GM21381 (cell line): ENCODE data around the gene GGTA1.
"Not testable (repeated sequence)": the region's sequence is repeated elsewhere in the genome, so short reads cannot be mapped to it uniquely, and the experiment has no call there.

ENCODE experiments used
- ATAC-seq: cut with Tn5 transposase; IDR thresholded peaks from one replicate; pipeline ENCODE4 v1.9.1; 2021; ENCODE audit warnings: mild to moderate bottlenecking, moderate library complexity; ENCODE audit not compliant: unreplicated experiment

GGTA1 gene

GRCh38 chr9:121499427-121500164 lies at the start of gene GGTA1:
Gene GGTA1, minus strand, starts transcription at chr9:121499844. Its CDS starts 31,922 bp downstream, at chr9:121467922.
- ATAC-seq: no peak

- no peak for ATAC-seq
Observed at GRCh38 chr9:121548666-121549065, 49.0 kb upstream of the GGTA1 start.

GRCh38 chr9:121545875-121546423 lies 46.3 kb upstream of the GGTA1 start:
- ATAC-seq: peak; percentile 83

- ATAC-seq: no peak
Observed at GRCh38 chr9:121545150-121545874, 45.7 kb upstream of the GGTA1 start.

- no peak for ATAC-seq
Observed at GRCh38 chr9:121542025-121542424, 42.4 kb upstream of the GGTA1 start.

- ATAC-seq: no peak
Observed at GRCh38 chr9:121541256-121541655, 41.6 kb upstream of the GGTA1 start.

GRCh38 chr9:121538221-121538620 lies 38.6 kb upstream of the GGTA1 start:
- no peak for ATAC-seq

- no peak for ATAC-seq
Observed at GRCh38 chr9:121537283-121537682, 37.6 kb upstream of the GGTA1 start.

- ATAC-seq: no peak
Observed at GRCh38 chr9:121532881-121533280, 33.2 kb upstream of the GGTA1 start.

GRCh38 chr9:121529237-121529987 lies 29.8 kb upstream of the GGTA1 start:
- ATAC-seq: no peak

- no peak for ATAC-seq
Observed at GRCh38 chr9:121528642-121529041, 29.0 kb upstream of the GGTA1 start.

GRCh38 chr9:121527371-121527770 lies 27.7 kb upstream of the GGTA1 start:
- ATAC-seq: no peak

- ATAC-seq: not testable (repeated sequence)
Observed at GRCh38 chr9:121519688-121520087, 20.0 kb upstream of the GGTA1 start.

GRCh38 chr9:121518634-121519033 lies 19.0 kb upstream of the GGTA1 start:
- ATAC-seq: no peak

- not testable (repeated sequence) for ATAC-seq
Observed at GRCh38 chr9:121513166-121513565, 13.5 kb upstream of the GGTA1 start.

- ATAC-seq: no peak
Observed at GRCh38 chr9:121510766-121511550, 11.3 kb upstream of the GGTA1 start.

- ATAC-seq: no peak
Observed at GRCh38 chr9:121509180-121509579, 9.5 kb upstream of the GGTA1 start.

- ATAC-seq: no peak
Observed at GRCh38 chr9:121508415-121508814, 8.8 kb upstream of the GGTA1 start.

- no peak for ATAC-seq
Observed at GRCh38 chr9:121505903-121506735, 6.5 kb upstream of the GGTA1 start.

- no peak for ATAC-seq
Observed at GRCh38 chr9:121503444-121503843, 3.8 kb upstream of the GGTA1 start.
